Ovary (tissue), 9 donors: ENCODE measurements around the gene SLC7A9. TPM values are rescaled to one million over a fixed set of nuclear protein-coding genes. Genes with fewer than 3 reads are reported as not detected.

Experiments used
- DNase-seq, 5 donors: peaks; one replicate each; pipeline ENCODE4 v3.0.0-alpha.2; 2019 to 2020
- H3K27ac ChIP-seq, 2 donors: fragments of 200-600 bp; one replicate each; pipeline versions ENCODE4 v1.5.1 to v1.8.0; 2019 to 2022
- H3K27me3 ChIP-seq: fragments of 200-600 bp; one replicate; pipeline ENCODE4 v1.8.0; 2022
- H3K36me3 ChIP-seq: fragments of 200-600 bp; sonication (generic); one replicate; pipeline ENCODE4 v1.5.1; 2019
- H3K4me1 ChIP-seq: one replicate; pipeline ENCODE4 v1.8.1; 2013; ENCODE audit warnings: mild to moderate bottlenecking, moderate library complexity; ENCODE audit not compliant: insufficient read depth
- H3K4me3 ChIP-seq: fragments of 200-600 bp; sonication (generic); one replicate; pipeline ENCODE4 v1.5.1; 2017
- H3K9me3 ChIP-seq, 2 donors: fragments of 200-600 bp in 1 of 2; sonication (generic) in 1 of 2; one replicate each; pipeline versions ENCODE4 v1.5.1 to v1.8.1; 2013 to 2019; ENCODE audit warnings: mild to moderate bottlenecking in 1 of 2, moderate library complexity in 1 of 2
- EP300 ChIP-seq: sonication (generic); formaldehyde crosslinking; IDR thresholded peaks from one replicate; pipeline ENCODE4 v1.6.1; 2017; ENCODE audit warnings: antibody characterized with exemption
- POLR2A ChIP-seq: fragments of 450-650 bp; IDR thresholded peaks from one replicate; pipeline ENCODE4 v1.6.1; 2017; ENCODE audit warnings: antibody characterized with exemption, mild to moderate bottlenecking, moderate library complexity
- WGBS, 3 donors: extraction: QIAGEN DNeasy Blood & Tissue Kit in 1 of 3; methylation state at CpG; one replicate each; pipeline versions ENCODE4 v1.1.5 to v1.1.7; 2013 to 2017; 5-methylcytosine and 5-hydroxymethylcytosine counted together
- intact Hi-C, 4 donors: fragments of 100-400 bp; cut with DNase I; formaldehyde crosslinking; loops; one replicate each; pipeline versions ENCODE4 v1.11.0 to v1.15.1; 2022 to 2023
- polyA plus RNA-seq, 2 donors: library from polyadenylated mRNA; stranded (reverse); fragments of 200-250 nt in 1 of 2; fragments of 350-450 nt in 1 of 2; fragmentation: Illumina TruSeq in 1 of 2; extraction: RNeasy Lipid Tissue Mini Kit (QIAGEN cat#74804) in 1 of 2; gene quantifications; one replicate each; pipeline ENCODE4 v1.2.3, GENCODE V29; 2013 to 2014
- total RNA-seq, 7 donors: library from RNA; depleted of rRNA in 2 of 7; stranded (reverse); fragments of >200 nt in 2 of 7; fragmentation: NEBNext Ultra II Directional in 3 of 7; extraction: Animal tissue kit (Norgen Biotek cat#: 25700) in 3 of 7; gene quantifications; one replicate each; pipeline versions ENCODE4 v1.1.0 to v1.2.4, GENCODE V29; 2016 to 2023
- TF ChIP-seq, protein P1 (sequence below), 3 donors: fragments of 450-650 bp in 2 of 3; fragments of 200-600 bp in 1 of 3; IDR thresholded peaks; one replicate each; pipeline versions ENCODE4 v1.5.1 to v1.8.0; 2016 to 2022; ENCODE audit warnings: antibody characterized with exemption in 3 of 3, mild to moderate bottlenecking in 1 of 3
- donor health status: DM: no; HTN: no; CAD: no; lungs with moderate emphysema.
- donor health status: DM: no; HTN: no; CAD: no.
- donor health status: Bipolar disorder and iron deficiency.
- donor health status: DM: yes; HTN: yes; CAD: no.
- donor health status: DM: no; HTN: no; CAD: no.
- donor health status: DM: yes; HTN: yes; CAD: no.

The SLC7A9 gene
- total and polyA plus RNA-seq, 9 donors, result 0.23 to 0.95 (median 0.64) TPM

DNA sequence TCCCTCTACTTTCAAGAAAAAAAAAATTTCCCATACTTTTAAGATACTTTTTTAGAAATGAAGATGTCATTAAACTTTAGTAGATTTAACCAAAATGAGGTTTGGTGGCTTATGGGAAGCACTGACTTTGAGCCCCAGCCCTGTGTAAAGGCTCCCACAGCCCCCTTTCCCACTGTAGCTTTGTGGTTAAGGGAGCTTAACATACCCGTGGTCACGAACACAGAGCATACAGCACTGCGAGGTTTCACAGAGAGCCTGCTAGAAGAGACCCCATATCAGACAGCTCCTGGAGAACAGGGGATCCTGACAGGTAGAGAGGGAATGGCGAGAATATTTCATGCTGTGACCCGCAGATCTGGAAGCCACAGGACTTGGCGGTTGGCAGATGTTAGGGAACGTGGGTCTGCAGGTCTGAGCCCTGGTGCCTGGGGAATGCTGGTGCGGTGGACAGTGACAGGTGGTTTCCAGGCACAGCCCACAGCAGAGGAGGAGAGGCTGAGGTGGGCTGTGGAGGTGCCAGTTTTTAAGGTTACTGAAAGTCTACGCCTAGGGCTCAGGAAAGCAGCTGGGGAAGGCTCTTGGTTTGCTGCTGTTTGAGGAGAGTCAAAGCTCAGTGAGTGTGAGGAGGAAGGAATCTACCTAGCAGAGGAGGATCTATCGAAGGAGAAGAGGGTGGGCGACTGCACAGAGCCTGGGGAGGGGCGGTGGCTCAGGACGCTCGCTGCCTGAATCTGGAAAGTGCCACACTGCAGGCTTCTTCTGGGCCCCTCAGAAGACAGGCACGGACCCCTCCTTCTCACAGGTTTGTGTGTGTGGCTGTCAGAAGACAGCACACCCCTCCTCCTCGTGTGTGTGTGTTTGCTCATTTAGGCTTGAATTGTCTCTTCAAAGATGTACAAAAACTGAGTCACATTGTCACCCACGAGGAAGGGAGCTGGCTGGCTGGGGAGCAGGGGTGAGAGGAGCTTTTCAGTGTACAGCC lies 49.9 kb downstream of the SLC7A9 start:
- Histone ChIP-seq H3K36me3 (no peaks in the 10 kb centered on the region), H3K9me3 (no peaks in the 10 kb centered on the region), H3K4me1 (no peaks in the 10 kb centered on the region), H3K27me3 (no peaks in the 10 kb centered on the region), H3K27ac (no peak overlapping the region), H3K4me3 (no peak overlapping the region)
- WGBS, 3 donors, result 51 to 58% (median 55%) methylated on average over 17 of the region's 17 CpGs
- TF ChIP-seq, protein P1, sequence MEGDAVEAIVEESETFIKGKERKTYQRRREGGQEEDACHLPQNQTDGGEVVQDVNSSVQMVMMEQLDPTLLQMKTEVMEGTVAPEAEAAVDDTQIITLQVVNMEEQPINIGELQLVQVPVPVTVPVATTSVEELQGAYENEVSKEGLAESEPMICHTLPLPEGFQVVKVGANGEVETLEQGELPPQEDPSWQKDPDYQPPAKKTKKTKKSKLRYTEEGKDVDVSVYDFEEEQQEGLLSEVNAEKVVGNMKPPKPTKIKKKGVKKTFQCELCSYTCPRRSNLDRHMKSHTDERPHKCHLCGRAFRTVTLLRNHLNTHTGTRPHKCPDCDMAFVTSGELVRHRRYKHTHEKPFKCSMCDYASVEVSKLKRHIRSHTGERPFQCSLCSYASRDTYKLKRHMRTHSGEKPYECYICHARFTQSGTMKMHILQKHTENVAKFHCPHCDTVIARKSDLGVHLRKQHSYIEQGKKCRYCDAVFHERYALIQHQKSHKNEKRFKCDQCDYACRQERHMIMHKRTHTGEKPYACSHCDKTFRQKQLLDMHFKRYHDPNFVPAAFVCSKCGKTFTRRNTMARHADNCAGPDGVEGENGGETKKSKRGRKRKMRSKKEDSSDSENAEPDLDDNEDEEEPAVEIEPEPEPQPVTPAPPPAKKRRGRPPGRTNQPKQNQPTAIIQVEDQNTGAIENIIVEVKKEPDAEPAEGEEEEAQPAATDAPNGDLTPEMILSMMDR (IDR thresholded peaks at IDR 0.05), result no peak
- no peak for TF ChIP-seq POLR2A
- TF ChIP-seq EP300, result no peak
- DNase-seq, result no peak
- intact Hi-C loops, result no loop called here

DNA sequence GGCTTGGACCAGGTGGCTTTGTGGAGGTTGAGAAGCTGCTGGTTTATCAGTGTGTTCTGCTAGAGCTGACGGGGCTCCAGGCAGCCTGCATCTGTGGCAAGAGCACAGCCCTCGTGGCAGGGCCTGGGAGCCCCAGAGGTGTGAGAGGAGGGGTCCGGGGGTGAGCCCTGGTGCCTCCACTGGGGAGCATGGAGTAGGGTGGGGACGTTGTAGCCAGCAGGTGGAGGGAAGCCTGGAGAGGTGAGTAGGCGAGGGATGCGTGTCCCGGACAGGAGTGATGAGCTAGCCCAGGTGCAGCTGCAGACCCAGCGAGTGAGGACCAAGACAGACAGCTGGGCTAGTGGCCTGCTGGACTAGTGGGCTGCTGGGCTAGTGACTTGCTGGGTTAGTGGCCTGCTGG lies 51.0 kb downstream of the SLC7A9 start:
- Histone ChIP-seq H3K4me3 (no peak overlapping the region), H3K9me3 (no peaks in the 10 kb centered on the region), H3K36me3 (no peaks in the 10 kb centered on the region), H3K27ac (no peak overlapping the region), H3K27me3 (no peaks in the 10 kb centered on the region), H3K4me1 (no peaks in the 10 kb centered on the region)
- 76 to 87% (median 81%) methylated on average over 8 of the region's 8 CpGs for WGBS, 3 donors
- TF ChIP-seq POLR2A (no peak), EP300 (no peak)
- TF ChIP-seq, protein P1 (IDR thresholded peaks at IDR 0.05), result no peak
- intact Hi-C loops, result no loop called here
- no peak for DNase-seq

DNA sequence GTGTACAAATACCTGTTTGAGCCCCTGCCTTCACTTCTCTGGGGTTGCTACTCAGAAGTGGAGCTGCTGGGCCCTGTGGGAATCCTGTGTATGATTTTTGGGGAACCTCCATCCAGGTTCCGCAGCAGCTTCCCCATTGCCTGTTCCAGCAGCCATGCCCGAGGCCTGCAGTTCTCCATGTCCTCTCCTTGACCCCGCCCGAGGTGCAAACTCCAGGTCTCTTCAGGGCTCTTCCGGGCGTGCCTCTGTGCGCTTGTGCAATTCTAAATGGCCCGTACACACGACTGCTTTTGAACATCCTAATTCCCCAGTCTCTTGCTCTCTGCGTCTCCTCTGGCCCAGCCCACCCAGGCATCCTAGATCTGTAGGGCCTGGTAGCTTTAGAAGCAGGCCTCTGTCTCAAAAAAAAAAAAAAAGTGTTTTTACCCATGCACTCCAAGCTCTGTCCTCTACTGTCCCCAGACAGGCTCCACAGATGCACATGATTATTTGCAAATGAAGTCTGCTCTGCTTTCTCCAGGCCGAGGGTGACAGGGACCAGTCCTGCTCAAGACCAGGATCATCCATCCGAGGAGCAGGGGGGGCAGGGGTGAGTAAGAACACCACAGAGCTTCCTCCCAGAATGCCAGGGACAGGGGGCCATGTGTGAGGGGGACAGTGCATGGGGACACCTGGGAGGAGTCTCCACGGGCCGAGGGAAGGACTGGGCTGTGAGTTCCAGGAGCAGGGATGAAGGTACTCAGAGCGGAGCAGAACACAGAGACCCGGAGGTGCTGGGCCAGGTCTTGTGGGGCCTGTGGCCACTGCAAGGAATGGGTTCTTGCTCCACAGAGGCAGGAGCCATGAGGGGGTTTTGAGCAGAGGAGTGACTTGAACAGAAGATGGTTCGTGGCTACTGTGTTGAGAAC lies 51.7 kb downstream of the SLC7A9 start:
- no peaks in the 10 kb centered on the region for H3K27me3 ChIP-seq
- no peak overlapping the region for H3K27ac ChIP-seq
- TF ChIP-seq, protein P1 (IDR thresholded peaks at IDR 0.05), result no peak
- TF ChIP-seq POLR2A (no peak), EP300 (no peak)
- no peaks in the 10 kb centered on the region for H3K36me3 ChIP-seq
- intact Hi-C loops, result no loop called here
- 81 to 84% (median 82%) methylated on average over 17 of the region's 17 CpGs for WGBS, 3 donors
- H3K4me3 ChIP-seq, result no peak overlapping the region
- H3K9me3 ChIP-seq, result no peaks in the 10 kb centered on the region
- H3K4me1 ChIP-seq, result no peaks in the 10 kb centered on the region
- DNase-seq, result no peak

DNA sequence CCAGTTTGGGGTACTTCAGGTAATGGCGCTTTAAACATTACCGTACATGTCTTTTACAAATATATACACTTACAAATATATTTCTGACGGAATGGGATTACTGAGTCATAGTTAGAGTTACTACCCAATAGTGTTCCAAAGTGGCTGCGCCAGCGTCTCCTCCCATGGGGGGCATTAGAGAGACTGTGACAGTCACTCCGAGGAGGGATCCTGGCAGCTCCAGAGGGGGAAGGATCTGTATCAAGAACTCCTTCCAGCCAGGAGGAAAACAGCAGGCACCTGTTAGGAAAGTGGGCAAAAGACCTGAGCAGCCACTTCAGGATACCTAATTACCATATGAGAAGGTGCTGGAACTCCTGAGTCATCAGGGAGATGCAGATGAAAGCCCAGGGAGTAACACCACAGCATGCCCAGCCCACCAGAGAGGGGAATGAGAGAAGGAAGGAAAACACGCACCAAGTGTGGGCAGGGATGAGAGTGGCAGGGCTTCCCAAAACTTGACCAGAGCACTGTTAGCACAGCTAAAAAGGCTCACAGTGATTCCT lies 52.9 kb downstream of the SLC7A9 start:
- H3K27me3 ChIP-seq, result no peaks in the 10 kb centered on the region
- no peaks in the 10 kb centered on the region for H3K9me3 ChIP-seq
- WGBS, 3 donors, result 62 to 68% (median 65%) methylated on average over 7 of the region's 7 CpGs
- intact Hi-C loops, result no loop called here
- H3K27ac ChIP-seq, result no peak overlapping the region
- no peak for DNase-seq
- no peaks in the 10 kb centered on the region for H3K4me1 ChIP-seq
- H3K36me3 ChIP-seq, result no peaks in the 10 kb centered on the region
- TF ChIP-seq EP300 (no peak), POLR2A (no peak)
- H3K4me3 ChIP-seq, result no peak overlapping the region
